Smooth muscle cell of the brain vasculature (primary cell): ENCODE data around the gene ATL1.
"Not testable (repeated sequence)": the region's sequence is repeated elsewhere in the genome, so short reads cannot be mapped to it uniquely, and the experiment has no call there.

ENCODE experiments used
- DNase-seq: peaks from one replicate; pipeline ENCODE4 v3.0.0-alpha.2; 2012; ENCODE audit warnings: low read depth, low spot score

The ATL1 gene

GRCh38 chr14:50657753-50658152, 97.8 kb downstream of the ATL1 start:
- DNase-seq: no peak

- DNase-seq: no peak
Observed at GRCh38 chr14:50658203-50658602, 98.3 kb downstream of the ATL1 start.

DNA sequence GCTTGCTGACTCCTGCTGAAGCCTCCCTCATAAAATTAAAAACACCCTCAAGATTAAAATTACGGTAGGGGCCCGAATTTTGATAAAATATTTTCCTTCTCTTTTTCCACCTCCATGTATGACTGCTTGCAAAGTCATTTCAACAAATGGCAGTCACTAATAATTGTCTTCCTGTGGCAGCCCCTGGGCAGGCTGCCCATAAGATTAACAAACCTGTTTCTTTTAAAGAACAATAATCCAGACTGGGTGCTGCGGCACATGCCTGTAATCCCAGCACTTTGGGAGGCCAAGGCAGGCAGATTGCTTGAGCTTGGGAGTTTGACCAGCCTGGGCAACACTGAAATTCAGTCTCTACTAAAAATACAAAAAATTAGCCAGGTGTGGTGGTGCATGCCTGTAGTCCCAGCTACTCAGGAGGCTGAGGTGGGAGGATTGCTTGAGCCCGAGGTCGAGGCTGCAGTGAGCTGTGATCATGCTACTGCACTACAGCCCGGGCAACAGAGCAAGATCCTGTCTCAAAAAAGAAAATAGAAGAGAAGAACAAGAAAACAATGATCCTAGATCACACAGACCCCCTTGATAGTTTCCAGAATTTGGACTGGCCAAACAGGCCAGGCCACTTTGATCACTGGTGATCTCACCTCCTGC, 99.5 kb downstream of the ATL1 start:
- no peak for DNase-seq

GRCh38 chr14:50664579-50664978, 104.6 kb downstream of the ATL1 start:
- DNase-seq: not testable (repeated sequence)

GRCh38 chr14:50665300-50665699, 105.4 kb downstream of the ATL1 start:
- not testable (repeated sequence) for DNase-seq

DNA sequence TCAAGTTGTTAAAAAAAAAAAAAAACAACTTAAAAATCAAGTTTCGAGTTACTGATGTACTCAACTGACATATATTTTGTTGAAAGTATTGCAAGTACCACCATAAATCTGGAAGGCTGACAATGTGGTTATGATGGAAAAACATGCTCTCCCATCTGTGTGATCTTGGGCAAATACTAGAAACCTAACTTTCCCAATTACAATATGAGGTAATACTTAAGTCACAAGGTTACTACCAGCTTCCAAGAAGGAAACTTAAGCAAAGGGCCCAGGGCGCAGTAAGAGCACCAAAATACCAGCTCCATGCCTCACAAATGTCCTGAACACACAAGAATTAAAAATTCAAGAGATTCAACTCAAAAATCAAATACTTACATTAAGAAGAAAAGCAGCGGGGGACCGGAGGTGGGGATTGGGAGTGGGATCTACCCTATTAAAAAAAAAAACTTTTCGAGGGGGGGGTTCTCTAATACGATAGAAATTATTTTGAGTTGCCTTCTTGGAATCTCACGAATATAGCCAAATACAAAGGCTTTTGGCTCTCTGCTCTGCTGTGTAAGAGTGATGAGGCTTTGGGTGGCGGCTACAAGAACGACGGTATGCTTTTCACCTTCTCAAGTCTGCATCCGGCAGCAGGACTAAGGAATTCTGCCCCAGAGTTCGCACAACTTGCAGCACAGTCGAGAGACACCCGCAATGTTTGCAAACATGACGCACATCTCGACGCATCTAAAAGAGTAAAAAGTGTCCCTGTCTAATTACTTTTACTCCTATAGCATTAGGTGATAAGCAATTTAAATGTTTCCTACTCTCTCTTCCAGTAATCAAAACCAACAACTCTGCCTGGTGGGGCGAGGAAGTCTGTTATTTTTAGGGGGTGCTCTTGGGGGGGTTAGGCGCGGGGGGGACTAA, 107.1 kb downstream of the ATL1 start:
- DNase-seq: no peak

- no peak for DNase-seq
Observed at GRCh38 chr14:50667684-50667995, 107.7 kb downstream of the ATL1 start.

DNA sequence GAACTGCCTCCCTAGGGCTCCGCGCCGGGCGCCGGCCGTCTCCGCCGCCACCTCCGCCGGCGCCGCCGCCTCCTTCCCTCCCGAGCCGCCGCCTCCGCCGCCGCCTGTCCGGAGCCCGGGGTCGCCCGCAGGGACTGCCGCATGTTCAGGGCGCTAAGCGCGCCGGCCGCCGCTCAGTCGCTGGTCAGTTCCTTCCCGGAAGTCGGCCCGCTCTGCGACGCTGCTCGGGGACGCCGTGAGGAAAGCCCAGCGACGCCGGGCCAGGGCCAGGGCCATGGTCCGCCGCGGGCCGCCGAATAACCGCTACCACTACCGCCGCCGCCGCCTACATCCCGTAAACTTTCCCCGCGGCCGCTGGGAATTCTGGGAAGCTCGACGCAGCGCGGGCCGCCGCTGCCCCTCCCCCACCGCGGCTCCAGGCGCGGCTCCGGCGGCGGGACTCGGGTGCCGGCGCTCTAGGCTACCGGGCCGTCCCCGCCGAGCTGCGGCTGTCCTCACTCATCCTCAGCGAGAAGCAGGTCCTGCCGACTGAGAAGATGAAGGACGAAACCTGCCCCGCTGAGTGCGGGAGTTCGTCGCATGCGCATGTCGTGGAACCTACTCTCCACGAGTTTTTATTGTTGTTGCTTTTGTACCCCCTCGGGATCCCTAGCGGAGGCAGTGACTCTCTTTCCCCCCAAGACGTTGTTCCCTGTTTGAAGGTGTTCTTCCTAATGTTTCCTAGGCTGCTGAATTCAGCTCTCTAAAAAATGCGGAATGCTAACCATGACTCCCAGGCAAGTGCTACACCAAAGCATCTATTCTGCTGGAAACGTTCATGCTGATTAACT, 108.3 kb downstream of the ATL1 start, which contains the start of gene SAV1:
SAV1 (minus strand) TSS at position 311 of the 830 bp plus-strand sequence. CDS start 339 bp downstream, outside the sequence.
- peak; percentile 57 for DNase-seq

- no peak for DNase-seq
Observed at GRCh38 chr14:50668826-50669143, 108.8 kb downstream of the ATL1 start.

- no peak for DNase-seq
Observed at GRCh38 chr14:50669441-50669986, 109.6 kb downstream of the ATL1 start.

DNA sequence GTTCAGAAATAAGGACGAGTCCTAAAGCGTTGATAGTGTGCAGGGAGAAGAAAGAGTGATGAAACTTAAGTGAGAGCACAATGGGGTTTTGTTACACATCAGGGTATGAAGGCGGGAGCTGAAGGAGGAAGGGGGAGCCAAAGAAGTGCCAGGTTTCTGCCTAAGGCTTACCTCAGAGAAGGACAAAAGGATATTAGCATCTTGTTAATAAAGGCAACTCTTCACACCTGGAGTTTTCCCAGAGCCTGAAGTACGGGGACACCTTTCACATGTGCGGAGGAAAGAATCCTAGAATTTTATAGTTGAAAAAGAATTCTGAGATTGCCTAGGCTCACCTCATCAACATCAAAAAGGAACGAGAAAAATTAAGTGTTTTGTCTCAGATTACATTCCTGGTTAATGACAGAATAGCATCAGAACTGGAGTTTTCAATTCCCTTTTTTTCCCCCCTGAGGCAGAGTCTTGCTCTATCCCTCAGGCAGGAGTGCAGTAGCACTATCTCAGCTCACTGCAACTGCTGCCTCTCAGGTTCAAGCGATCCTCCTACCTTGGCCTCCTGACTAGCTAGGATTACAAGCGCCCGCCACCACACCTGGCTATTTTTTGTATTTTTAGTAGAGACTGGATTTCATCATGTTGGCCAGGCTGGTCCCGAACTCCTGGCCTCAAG, 110.4 kb downstream of the ATL1 start:
- DNase-seq: no peak

GRCh38 chr14:50670866-50671256, 110.9 kb downstream of the ATL1 start:
- DNase-seq: no peak

GRCh38 chr14:50675597-50675996, 115.7 kb downstream of the ATL1 start:
- DNase-seq: no peak

DNA sequence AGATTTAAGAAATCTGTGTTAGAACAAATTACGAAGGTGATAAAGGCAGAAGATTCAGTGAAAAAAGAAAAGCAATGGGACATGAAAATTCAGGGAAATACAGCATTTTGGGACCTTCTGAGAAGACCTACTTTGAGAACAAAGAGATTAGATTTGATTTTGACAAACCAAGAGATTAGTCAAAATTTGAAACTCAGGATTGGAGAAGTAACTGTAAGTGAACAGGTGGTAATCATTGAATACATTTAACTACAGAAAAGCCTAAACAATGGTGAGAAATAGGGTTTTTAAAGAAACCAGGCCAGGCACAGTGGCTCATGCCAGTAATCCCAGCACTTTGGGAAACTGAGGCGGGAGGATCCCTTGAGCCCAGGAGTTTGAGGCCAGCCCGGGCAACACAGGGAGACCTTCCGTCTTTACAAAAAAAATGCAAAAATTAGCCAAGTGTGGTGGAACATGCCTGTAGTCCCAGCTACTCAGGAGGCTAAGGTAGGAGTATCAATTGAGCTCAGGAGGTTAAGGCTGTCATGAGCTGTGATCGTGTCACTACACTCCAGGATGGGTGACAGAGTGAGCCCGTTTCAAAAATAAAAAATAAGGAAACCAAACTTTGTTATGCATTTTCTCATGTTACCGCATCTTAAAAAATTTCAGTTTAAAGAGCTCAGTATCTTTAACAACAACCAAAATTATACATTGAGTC, 117.0 kb downstream of the ATL1 start:
- DNase-seq: no peak

GRCh38 chr14:50677527-50678063, 117.7 kb downstream of the ATL1 start:
- DNase-seq: no peak

- no peak for DNase-seq
Observed at GRCh38 chr14:50678163-50678562, 118.2 kb downstream of the ATL1 start.

DNA sequence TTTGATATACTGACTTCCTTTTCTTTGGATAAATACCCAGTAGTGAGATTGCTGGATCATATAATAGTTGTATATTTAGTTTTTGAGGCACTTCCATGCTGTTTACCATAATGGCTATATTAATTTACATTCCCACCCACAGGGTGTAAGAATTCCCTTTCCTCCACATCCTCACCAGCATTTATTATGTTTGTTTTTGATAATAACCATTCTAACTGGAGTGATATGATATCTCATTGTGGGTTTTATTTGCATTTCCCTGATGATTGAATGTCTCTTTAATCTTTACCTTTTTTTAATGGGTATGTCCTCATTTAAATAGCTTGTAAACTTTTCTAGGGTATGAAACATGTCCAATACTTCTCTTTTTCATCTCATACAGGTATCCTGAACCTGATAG, 119.7 kb downstream of the ATL1 start:
- DNase-seq: no peak
